PC-9 (cell line): ENCODE measurements around the gene GRM3. TPM values are rescaled to one million over a fixed set of nuclear protein-coding genes. Genes with fewer than 3 reads are reported as not detected.

Experiments
- BruUV-seq: library from RNA; stranded (reverse); fragments of 400-500 nt; replicated peaks from 2 replicates; lab custom pipeline; 2021; lab: Mats Ljungman, UMichigan
- CTCF ChIA-PET: fragments of 300-600 bp; sonication (Branson Sonifier 250); formaldehyde crosslinking; loops from one replicate; lab custom pipeline; 2022; ENCODE audit warnings: antibody characterized with exemption; lab: Charles Lee
- POLR2A ChIA-PET: fragments of 300-600 bp; sonication (Branson Sonifier 250); formaldehyde crosslinking; loops from one replicate; lab custom pipeline; 2022; ENCODE audit warnings: antibody characterized with exemption; ENCODE audit not compliant: unreplicated experiment; lab: Charles Lee
- DNase-seq, 2 experiments: peaks; one replicate each; pipeline versions ENCODE4 v3.0.0 to v3.0.0-alpha.2; 2015 to 2022; ENCODE audit warnings: mixed read lengths in 1 of 2
- H2AFZ ChIP-seq: fragments of 200-600 bp; sonication (generic); 2 replicates; pipeline ENCODE4 v1.8.1; 2017; ENCODE audit warnings: antibody characterized with exemption
- H3F3A ChIP-seq: fragments of 200-600 bp; sonication (generic); 2 replicates; pipeline ENCODE4 v1.8.1; 2017; ENCODE audit warnings: antibody characterized with exemption, mild to moderate bottlenecking, low read depth; ENCODE audit not compliant: insufficient read depth
- H3K27ac ChIP-seq: fragments of 200-600 bp; sonication (generic); 2 replicates; pipeline ENCODE4 v1.6.1; 2016; ENCODE audit warnings: mixed run types
- H3K27me3 ChIP-seq: fragments of 200-600 bp; sonication (generic); 2 replicates; pipeline ENCODE4 v1.6.1; 2016; ENCODE audit warnings: low read depth, mixed run types; ENCODE audit not compliant: insufficient read depth
- H3K36me3 ChIP-seq: fragments of 200-600 bp; sonication (generic); 2 replicates; pipeline ENCODE4 v1.6.1; 2016; ENCODE audit warnings: low read depth, mixed run types
- H3K4me1 ChIP-seq: fragments of 200-600 bp; sonication (generic); replicated peaks from 2 replicates; pipeline ENCODE4 v1.6.1; 2016; ENCODE audit warnings: mixed run types; ENCODE audit not compliant: insufficient read depth
- H3K4me2 ChIP-seq: fragments of 200-600 bp; sonication (generic); 2 replicates; pipeline ENCODE4 v1.6.1; 2017; ENCODE audit warnings: mixed run types
- H3K4me3 ChIP-seq: fragments of 200-600 bp; sonication (generic); 2 replicates; pipeline ENCODE4 v1.6.1; 2016; ENCODE audit warnings: mixed run types
- H3K79me2 ChIP-seq: fragments of 200-600 bp; sonication (generic); 2 replicates; pipeline ENCODE4 v1.6.1; 2017; ENCODE audit warnings: low read depth, mixed run types
- H3K9me2 ChIP-seq: fragments of 200-600 bp; sonication (generic); 2 replicates; pipeline ENCODE4 v1.8.1; 2017; ENCODE audit warnings: mild to moderate bottlenecking; ENCODE audit not compliant: insufficient read depth
- H3K9me3 ChIP-seq: fragments of 200-600 bp; sonication (generic); 2 replicates; pipeline ENCODE4 v1.8.1; 2016; ENCODE audit warnings: low read depth; ENCODE audit not compliant: insufficient read depth
- H4K20me1 ChIP-seq: fragments of 200-600 bp; sonication (generic); 2 replicates; pipeline ENCODE4 v1.8.1; 2017; ENCODE audit not compliant: insufficient read depth
- CTCF ChIP-seq: fragments of 200-600 bp; sonication (generic); conservative IDR thresholded peaks from 2 replicates; pipeline ENCODE4 v1.6.1; 2017; ENCODE audit warnings: mixed run types, antibody characterized with exemption, mild to moderate bottlenecking, moderate library complexity
- EZH2 ChIP-seq: fragments of 200-600 bp; sonication (generic); IDR thresholded peaks from 2 replicates; pipeline ENCODE4 v1.8.0; 2017; ENCODE audit warnings: antibody characterized with exemption, low read depth
- intact Hi-C: fragments of 100-400 bp; cut with micrococcal nuclease; formaldehyde crosslinking; loops from one replicate; pipeline ENCODE4 v1.10.0; 2022; ENCODE audit not compliant: unreplicated experiment
- total RNA-seq: library from RNA; stranded (reverse); gene quantifications from 2 replicates; pipeline ENCODE4 v1.2.3, GENCODE V29; 2021

Gene GRM3
- total RNA-seq, 1 experiment from 2014 or later, result not detected

GRCh38 chr7:86687831-86688230 is 44.1 kb downstream of the GRM3 start:
- H3K9me2 ChIP-seq, result no peaks in the 10 kb centered on the region
- H3K4me2 ChIP-seq, result no peak overlapping the region
- H3F3A ChIP-seq, result no peaks in the 10 kb centered on the region
- POLR2A ChIA-PET, result no interaction called here
- no peak for TF ChIP-seq EZH2
- CTCF ChIA-PET, result no interaction called here
- H3K4me1 ChIP-seq, result no peaks in the 10 kb centered on the region
- no TSS peak for BruUV-seq
- H3K27ac ChIP-seq, result no peak overlapping the region
- no peaks in the 10 kb centered on the region for H3K9me3 ChIP-seq
- H3K4me3 ChIP-seq, result no peak overlapping the region
- no peaks in the 10 kb centered on the region for H3K36me3 ChIP-seq
- no peak for DNase-seq
- H3K27me3 ChIP-seq, result no peaks in the 10 kb centered on the region
- no peaks in the 10 kb centered on the region for H4K20me1 ChIP-seq
- no peak overlapping the region for H2AFZ ChIP-seq
- intact Hi-C loops, result no loop called here
- no peaks in the 10 kb centered on the region for H3K79me2 ChIP-seq

GRCh38 chr7:86689363-86689762 is 45.7 kb downstream of the GRM3 start:
- TF ChIP-seq EZH2, result no peak
- no peak for TF ChIP-seq CTCF
- Histone ChIP-seq H3K4me1 (no peaks in the 10 kb centered on the region), H2AFZ (no peak overlapping the region), H3K9me3 (no peaks in the 10 kb centered on the region), H3K9me2 (no peaks in the 10 kb centered on the region), H4K20me1 (no peaks in the 10 kb centered on the region), H3K27ac (no peak overlapping the region), H3K36me3 (no peaks in the 10 kb centered on the region), H3F3A (no peaks in the 10 kb centered on the region), H3K4me2 (no peak overlapping the region), H3K79me2 (no peaks in the 10 kb centered on the region), H3K4me3 (no peak overlapping the region), H3K27me3 (no peaks in the 10 kb centered on the region)
- ChIA-PET POLR2A (no interaction called here), CTCF (no interaction called here)
- DNase-seq, result no peak
- no TSS peak for BruUV-seq
- intact Hi-C loops, result no loop called here

- H3K4me2 ChIP-seq, result no peak overlapping the region
- H3K4me3 ChIP-seq, result no peak overlapping the region
- H3K27ac ChIP-seq, result no peak overlapping the region
- no peaks in the 10 kb centered on the region for H3K79me2 ChIP-seq
- H3K9me3 ChIP-seq, result no peaks in the 10 kb centered on the region
- no peak overlapping the region for H2AFZ ChIP-seq
- POLR2A ChIA-PET, result no interaction called here
- no peaks in the 10 kb centered on the region for H3K36me3 ChIP-seq
- no peak for TF ChIP-seq EZH2
- TF ChIP-seq CTCF, result no peak
- DNase-seq, result no peak
- no peaks in the 10 kb centered on the region for H3K4me1 ChIP-seq
- CTCF ChIA-PET, result no interaction called here
- no peaks in the 10 kb centered on the region for H3K9me2 ChIP-seq
- no peaks in the 10 kb centered on the region for H3F3A ChIP-seq
- intact Hi-C loops, result no loop called here
- no peaks in the 10 kb centered on the region for H4K20me1 ChIP-seq
- no TSS peak for BruUV-seq
- H3K27me3 ChIP-seq, result no peaks in the 10 kb centered on the region
These were observed 49.0 kb downstream of the GRM3 start for GRCh38 chr7:86692755-86693154.

GRCh38 chr7:86706406-86706805 is 62.7 kb downstream of the GRM3 start:
- CTCF ChIA-PET, result no interaction called here
- no peak overlapping the region for H3K27ac ChIP-seq
- H3K9me2 ChIP-seq, result no peaks in the 10 kb centered on the region
- H3K79me2 ChIP-seq, result no peaks in the 10 kb centered on the region
- BruUV-seq, result no TSS peak
- TF ChIP-seq CTCF (no peak), EZH2 (no peak)
- no peaks in the 10 kb centered on the region for H3K27me3 ChIP-seq
- H3K36me3 ChIP-seq, result no peaks in the 10 kb centered on the region
- no peaks in the 10 kb centered on the region for H4K20me1 ChIP-seq
- H3K4me3 ChIP-seq, result no peak overlapping the region
- POLR2A ChIA-PET, result no interaction called here
- no peak overlapping the region for H3K4me2 ChIP-seq
- no peaks in the 10 kb centered on the region for H3F3A ChIP-seq
- intact Hi-C loops, result no loop called here
- no peak for DNase-seq
- no peak overlapping the region for H2AFZ ChIP-seq
- no peaks in the 10 kb centered on the region for H3K4me1 ChIP-seq
- H3K9me3 ChIP-seq, result no peaks in the 10 kb centered on the region
